Cerebellar cortex (tissue), 1 donor: Measurements from ENCODE around the gene DCUN1D4.
"Not testable (repeated sequence)": the region's sequence is repeated elsewhere in the genome, so short reads cannot be mapped to it uniquely, and the experiment has no call there.

ENCODE experiments used
- DNase-seq: peaks from one replicate; pipeline ENCODE4 v3.0.0-alpha.2; 2015; ENCODE audit warnings: low spot score

The DCUN1D4 gene

DNA sequence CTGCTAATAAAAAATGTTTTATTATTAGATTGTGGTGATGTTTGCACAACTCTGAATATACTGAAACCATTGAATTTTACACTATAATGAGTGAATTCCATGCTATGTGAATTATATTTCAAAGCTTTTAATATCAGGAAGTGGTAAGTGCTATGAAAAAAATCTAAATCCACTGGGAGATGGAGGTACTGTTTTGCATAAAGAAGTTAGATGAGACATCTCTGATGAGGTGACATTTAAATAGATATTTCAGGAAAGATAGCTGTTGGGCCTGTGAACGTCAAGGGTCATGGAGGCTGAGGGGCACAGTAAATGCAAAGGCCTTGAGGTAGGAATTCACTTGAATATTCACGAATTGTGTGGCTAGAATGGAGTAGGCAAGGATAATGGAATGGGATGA is 12.3 kb downstream of the DCUN1D4 start:
- no peak for DNase-seq

DNA sequence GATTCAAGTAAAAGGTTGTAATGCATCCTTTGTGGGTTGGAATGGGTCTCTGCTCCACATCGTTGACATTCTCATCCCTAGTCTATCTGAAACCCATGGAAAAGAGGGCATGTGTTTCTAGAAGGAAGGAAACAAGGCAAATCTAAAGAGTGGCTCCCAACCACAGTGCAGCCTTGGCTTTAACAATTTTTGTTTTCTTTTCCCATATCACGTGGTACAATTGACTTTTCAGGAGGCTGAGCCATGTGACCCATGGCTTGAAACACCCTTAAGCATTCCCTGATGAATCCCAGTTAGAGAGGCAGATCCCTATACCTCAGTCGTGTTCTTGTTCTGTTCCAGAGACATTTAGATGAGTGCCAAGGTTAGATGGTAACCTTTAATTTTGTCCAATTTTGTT is 12.8 kb downstream of the DCUN1D4 start:
- no peak for DNase-seq

DNA sequence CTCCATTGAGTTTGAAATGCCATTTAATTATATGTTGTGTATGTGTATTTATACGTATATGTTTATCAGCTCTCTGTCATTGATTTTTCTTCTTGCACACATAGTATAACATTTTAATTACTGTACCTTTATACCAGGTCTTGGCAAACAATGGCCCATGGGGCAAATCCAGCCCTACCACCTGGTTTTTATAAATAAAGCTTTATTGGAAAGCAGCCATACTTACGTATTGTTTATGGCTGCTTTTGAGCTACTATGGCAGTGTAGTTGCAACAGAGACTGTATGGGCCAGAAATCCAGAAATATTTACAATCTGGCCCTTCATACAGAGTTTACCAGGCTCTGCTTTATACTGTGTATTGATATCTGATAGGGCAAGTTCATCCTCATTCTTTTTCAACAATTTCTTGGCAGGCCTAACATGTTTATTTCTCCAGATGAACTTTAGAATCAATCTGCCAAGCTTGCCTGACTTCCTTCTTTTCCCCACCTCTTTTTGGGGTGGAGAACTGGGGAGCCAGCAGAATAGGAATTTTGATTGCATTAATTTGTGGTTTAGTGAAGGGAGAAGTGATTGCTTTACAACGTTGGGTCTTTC is 15.8 kb downstream of the DCUN1D4 start:
- no peak for DNase-seq

DNA sequence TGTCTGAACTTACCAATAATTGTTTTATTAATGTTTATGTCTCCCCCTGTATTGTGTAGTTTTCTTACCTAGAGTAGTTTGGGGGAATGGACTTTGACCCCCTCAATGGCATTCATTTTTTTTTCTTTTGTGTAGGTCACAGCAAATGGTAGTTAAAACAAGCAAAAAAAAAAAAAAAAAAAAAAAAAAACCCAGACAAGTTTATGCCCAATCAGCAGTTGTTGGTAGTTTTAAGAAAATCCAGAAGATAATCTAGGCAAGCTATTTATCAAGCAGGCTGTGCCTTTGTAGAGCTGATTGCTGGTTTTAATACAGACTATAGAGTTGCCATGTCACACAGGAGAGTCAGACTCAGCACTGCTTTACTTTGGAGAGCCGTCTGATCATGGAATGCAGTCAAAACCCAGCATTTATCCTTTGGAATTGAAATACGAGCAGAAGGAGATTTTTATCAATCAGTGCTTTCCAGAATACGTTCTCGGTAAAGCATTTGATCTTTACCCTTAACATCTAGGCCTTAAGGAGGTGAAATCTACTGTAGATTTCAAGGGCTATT is 16.6 kb downstream of the DCUN1D4 start:
- DNase-seq, result no peak

DNA sequence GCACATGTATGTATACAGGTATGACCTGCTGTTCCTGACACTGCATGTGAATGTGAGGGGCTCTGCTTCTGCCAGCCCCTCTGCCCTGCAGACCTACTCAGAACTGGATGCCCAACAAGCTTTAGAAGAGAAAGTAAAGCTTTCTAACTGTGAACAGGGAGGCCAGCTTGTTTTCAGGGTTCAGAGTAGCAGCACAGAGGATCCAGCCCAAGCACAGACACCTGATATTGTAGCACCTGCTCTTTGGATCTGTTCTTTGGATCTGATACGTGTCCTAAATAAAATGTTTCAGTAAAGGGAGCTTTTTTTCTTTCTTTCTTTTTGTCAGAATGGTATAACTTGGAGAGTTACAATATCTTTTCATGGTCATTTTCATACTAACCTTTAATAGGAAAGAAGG is 19.2 kb downstream of the DCUN1D4 start:
- DNase-seq, result no peak

DNA sequence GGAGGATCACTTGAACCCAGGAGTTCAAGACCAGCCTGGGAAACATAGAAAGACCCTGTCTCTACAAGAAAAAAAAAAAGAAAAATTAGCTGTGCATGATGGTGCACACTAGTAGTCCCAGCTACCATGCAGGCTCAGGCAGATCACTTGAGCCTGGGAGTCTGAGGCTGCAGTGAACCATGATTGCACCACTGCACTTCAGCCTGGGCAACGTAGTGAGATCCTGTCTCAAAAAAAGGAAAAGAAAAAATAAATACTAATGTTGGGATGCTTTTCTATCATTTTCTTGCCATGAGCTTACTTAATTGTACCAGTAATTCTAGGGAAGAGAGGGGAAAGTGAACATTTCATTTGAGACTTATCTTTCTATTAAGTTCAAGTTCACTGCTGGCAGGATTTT is 19.8 kb downstream of the DCUN1D4 start:
- DNase-seq, result no peak

DNA sequence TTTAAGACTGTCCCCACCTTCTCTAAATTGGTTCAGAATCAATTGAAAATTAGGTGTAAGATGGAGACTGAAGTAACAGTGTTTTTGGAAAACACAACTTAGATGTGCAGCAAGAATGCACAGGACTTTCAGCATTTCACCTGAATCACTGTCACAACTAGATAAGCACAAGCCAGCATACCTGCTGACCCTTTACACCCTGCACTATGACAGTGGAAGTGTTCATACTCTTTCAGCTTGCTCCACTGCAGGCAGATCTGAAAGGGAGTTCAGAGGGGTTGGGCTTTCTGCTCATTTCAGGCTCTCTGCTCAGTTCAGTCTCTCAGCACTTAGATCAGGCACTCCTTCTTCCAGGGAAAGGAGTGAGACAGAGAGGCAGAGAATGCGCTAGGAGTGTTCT is 22.8 kb downstream of the DCUN1D4 start:
- DNase-seq, result no peak

DNA sequence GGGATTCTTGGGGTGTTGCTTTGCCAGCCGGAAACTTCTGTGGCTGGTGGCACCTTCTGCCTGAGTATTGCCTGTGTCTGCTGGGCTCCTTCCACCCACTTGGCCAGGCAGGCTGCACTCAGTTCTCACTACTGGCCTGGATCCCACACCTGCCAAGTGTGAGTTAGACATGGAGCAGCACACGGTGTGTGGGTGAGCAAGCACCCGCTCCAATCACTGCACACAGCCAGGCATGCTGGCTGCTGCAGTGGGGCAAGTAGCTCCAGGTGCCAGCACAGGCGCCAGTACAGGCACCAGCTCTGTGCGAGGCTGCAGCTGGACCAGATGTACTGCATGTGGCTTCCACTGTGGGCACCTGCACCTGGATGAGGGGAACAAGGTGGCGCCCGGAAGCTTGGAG is 23.9 kb downstream of the DCUN1D4 start:
- DNase-seq, result no peak

DNA sequence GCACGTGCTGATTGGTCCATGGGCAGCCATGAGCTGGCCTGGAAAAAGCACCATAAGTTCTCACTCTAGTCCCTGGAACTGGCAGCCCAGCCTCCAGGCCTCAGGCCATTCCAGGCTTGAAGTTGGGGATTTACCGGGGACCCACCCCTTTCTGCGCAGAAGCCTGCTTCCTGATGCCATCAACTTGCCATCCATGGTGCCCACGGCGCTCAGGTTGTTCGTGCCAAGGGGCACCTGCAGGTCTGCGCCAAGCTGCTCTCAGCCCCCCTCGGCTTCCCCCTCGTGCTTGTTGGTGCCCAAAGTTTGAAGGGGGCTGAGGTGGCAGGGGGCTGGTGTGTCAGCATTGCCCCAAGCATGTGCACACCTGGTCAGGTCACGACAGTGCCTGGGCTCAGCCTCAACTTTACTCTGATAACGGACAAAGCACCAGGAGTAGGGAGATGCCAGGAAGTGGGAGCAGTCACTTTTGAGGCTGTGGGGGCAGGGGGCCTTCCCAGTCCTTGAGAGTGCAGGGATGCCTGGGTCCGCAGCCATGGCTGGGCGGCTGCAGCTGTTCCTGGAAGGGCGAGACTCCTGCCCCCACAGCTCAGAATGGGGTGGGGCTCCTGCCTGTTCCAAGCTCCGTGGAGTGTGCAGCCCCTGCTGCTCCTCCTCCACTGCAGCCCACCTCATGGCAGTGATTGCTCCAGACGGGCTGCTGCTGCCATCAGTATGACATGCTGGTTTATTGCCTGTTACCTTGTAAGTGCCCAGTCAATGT is 24.9 kb downstream of the DCUN1D4 start:
- no peak for DNase-seq

DNA sequence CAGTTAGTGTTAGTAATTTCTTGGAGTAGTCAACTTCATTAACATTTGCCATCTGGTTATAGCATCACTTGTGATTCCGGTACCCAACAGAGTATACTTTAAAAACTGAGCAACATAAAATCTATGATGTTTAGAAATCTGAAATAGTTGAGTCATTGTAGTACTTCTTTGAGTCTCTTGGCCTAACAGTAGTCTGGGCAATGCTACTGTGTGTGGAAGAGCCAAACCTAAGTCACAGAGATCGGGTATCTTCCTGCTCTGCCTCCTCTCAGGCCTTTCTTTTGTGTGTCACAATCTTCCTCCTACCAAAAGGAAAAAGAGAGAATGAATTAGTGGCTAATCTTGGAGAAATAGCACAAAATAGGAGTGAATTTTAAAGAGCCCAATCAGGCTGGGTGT is 25.5 kb downstream of the DCUN1D4 start:
- no peak for DNase-seq

DNA sequence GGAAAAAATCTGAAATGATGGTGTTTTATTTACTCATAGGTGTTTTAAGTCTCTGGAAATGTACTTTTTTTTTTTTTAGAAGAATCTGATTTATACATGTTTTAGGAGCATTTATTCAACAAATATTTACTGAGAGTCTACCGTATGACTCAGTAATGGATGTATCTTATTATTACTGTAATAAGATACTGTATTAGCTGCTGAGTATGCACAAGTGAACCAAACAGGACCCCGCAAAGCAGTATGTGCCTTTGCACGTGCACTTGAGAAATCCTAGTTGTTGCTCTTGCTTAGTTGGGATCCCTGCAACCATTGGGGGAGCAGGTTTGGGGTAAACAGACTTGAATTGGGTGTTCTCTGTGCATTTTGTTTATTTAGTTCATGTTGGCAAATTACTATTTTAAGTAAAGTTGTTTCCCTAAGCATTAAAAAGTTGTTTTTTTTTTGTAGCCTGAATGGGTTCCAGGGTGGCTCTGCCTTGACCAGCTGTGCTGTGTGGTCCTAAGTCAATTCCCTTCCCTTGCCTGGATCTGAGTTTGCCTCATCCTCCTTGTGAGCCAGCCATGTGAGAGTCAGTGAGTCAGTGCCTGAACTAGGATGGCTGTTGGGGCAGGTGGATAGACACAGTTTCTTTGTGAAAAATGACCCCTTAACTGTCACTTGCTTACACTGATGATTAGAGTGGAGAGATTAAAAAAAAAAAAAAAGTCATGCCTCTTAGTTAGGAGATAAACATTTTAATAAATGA is 27.7 kb downstream of the DCUN1D4 start:
- no peak for DNase-seq

DNA sequence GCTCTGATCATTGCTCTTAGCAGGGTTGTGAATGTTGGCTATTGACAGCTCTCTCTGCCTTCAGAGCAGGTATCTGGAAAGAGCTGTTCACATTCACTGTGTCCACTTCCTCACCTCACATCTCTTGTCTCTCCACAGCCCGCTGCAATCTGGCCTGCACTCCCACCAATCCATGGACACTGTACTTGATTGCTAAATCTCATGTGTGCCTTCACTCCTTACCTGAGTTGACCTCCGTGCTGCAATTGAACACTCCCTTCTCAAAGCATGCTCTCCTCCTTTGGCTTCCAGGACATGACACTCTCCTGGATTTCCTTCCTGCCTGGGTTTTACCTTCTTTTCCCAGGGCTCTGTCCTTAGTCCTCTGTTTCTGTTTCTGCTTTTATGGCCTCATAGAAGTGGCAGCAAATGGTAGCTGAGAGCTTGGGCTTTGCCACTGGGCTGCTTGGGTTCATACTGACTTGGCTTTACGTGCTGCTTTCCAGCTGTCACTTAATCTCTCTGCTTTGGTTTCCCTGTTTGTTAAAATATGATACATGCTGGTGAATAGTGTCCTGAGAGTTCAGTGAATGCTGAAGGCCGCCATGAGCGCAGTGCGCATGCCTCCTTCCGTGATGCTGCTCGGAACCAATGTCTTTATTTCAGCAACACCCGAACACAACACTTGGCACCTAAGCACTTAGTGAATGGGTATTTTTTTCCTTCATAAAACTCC is 29.5 kb downstream of the DCUN1D4 start:
- DNase-seq, result no peak

DNA sequence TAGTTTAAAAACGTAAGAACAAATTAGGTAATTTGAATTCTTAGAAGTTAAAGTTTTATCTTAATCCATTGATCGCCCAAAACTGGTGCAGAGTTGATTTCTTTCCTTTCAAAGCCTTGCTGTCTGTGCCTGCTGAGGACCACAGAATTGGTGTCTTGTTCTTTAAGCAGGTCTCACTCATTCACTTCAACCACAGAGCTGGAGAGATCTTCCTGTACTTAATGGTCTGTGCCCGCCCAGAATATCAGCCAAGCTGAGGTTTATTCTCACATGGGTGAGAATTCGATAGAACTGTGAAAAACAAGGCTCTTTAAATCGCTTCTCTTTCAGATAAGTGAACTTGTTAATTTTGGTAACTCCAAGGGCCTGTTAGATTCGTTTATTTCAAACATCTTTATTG is 31.6 kb downstream of the DCUN1D4 start:
- no peak for DNase-seq

DNA sequence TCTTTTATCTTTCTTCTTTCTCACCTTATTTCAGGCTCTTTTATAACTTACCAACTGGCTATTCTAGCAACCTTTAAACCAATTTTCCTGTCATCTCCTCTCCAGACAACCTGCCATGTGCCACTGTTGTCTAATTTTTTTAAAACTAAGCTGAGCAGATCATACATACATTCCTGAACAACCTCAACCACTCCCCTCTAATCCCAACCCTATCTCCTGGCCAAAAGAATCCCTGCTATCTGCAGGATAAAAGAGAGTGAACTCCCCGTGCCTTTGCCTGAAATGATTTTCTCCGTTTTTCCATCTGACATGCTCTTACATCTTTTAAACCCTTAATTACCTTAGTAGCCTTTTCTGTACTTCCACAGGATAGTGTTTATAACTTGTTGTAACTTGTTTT is 35.5 kb downstream of the DCUN1D4 start:
- DNase-seq, result no peak

DNA sequence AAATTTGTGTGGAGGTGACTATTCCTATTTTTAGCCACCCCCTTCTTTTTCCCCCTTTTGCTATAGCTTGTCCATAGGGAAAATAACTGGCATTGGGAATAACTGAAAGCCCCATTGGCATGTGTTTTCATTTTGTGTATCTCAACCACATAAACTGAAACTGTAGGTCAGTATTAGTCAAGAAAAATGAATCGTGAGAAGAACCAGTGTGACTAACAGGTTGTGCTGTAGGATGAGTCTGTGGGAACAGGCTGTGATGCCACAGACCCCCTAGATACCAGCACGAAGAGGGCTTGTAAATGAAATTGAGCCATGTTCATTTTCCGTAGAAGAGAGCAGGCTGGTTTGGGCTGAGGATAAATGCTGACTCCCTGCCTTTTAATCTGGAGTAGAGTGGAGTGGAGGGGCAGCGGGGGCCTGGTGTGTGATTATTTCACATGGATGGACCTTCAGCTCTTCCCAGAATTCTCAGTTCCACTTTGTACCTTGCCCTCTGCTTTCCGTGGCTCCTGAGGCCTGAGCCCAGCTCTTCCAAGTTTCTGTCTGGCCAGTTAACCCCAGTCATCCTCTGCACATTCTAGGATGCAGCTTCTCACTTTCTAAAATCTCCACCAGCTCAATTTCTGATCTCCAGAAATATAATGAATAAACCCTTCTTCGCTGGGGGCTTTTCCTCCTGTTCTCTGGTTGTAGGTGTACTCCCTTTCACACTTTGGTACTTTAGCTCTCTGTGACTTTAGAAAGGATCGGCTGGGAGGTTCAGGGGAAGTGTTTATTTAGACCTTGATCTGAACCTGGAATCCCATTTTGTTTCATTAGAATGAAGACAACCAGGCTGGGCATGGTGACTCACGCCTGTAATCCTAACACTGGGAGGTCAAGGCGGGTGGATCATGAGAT is 37.3 kb downstream of the DCUN1D4 start:
- DNase-seq, result no peak

DNA sequence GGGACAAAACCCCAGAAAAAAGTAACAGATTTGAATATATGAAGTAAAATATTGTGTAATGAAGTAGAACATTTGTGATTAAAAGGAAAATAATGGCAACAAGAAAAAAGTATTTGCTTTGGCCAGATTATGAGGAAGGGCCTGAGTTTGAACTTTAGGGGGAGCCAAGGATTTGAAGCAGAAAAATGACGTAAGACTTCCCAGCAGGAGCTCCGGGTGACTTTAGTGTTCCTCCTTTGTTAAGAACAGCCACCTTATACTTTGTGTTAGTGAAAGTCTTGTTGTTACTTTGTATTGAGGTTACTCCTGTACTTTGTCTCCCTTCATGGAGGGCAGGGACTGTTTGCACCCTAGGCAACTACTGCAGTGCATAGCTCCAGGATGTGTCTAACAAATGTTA is 41.1 kb downstream of the DCUN1D4 start:
- no peak for DNase-seq

DNA sequence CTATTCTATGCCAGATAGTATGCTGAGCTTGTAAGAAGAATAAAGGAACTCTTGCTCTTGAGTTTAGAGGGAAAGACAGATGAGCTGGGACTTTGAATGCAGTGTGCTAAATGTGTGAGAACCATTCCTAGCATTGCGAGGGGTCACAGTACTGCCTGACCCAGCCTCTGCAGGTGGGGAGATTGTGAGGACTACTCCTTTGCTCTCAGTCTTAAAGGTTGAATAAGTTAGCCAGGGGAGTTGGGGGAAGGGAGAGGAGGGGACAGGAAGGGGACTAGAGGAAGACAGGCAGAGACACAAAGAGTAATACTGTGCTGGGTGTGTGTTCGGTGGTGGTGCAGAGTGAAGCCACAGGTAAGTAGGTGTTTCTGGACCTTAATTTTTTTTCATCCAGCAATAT is 41.7 kb downstream of the DCUN1D4 start:
- no peak for DNase-seq

DNA sequence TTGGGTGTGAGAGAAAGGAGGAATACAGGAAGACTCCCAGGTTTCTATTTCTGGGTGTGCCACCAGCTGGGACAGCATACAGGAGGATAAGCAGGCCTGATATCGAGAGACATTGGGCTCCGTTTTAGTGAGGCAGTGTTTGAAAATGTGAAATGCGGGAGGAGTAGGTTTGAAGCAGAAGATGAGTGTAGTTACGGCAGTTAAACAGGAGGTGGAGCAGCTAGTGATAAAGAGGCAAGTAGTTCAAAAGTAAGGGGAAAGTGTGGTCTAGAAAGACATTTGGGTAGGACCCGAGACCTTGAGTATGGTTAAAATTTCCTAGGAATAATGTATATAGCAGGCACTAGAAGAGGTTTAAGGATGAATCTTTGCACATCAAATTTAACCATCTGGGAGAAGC is 42.4 kb downstream of the DCUN1D4 start:
- peak; percentile 18 for DNase-seq

DNA sequence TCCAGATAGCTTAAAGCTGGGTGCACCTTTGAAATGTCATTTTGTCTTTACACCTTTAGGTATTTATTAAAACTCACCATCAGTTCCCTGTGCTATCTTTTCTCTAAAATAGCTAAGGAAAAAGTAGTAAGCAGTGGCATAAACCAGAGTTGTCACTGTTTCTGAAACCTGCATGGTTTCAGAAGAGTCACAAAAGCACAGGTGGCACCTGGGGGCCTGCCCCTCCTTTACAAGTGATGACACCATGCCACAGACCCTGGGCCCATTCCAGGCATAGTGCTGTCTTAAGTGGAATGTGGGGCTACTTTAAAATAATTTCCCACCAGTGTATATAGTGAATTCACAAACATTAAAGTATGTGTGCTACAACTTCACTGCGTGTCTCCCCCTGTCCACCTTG is 47.8 kb downstream of the DCUN1D4 start:
- DNase-seq, result no peak

DNA sequence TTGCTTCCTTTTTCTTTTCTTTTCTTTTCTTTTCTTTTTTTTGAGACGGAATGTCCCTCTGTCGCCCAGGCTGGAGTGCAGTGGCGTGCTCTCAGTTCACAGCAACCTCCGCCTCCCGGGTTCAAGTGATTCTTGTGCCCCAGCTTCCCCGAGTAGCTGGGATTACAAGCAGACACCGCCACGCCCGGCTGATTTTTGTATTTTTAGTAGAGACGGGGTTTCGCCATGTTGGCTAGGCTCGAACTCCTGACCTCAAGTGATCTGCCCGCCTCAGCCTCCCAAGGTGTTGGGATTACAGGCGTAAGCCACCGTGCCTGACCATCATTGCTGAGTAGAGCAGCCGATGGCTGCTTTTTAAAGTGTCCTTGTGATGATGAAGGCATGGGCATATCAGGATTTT is 50.4 kb downstream of the DCUN1D4 start:
- DNase-seq, result not testable (repeated sequence)

DNA sequence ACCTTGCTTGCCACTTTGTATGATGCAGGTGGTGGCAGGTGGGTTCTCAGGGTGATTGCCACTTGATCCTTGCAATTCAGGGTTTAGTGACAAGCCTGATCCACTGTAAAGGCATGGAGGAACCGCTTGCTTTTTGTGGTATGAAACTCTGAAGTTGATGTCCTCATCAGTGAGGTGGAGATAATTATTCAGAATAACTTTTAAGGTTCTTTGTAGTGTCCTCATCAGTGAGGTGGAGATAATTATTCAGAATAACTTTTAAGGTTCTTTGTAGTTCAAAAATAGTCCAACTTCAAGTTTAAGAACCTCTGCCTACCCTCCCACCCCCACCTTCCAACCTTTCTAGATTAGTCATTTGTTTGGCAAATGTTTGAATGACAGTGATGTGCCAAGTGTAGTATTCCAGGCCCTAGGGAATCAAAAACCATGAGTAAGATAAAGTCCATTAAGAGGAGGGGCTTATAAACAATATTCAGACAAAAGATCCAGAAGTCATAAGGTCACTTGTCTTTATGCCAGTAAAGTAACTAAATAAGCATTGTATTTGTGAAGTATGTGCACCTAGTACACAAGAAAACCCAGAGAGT is 51.2 kb downstream of the DCUN1D4 start:
- DNase-seq, result no peak
